Measurements from ENCODE around the gene ITPR3.

DNA sequence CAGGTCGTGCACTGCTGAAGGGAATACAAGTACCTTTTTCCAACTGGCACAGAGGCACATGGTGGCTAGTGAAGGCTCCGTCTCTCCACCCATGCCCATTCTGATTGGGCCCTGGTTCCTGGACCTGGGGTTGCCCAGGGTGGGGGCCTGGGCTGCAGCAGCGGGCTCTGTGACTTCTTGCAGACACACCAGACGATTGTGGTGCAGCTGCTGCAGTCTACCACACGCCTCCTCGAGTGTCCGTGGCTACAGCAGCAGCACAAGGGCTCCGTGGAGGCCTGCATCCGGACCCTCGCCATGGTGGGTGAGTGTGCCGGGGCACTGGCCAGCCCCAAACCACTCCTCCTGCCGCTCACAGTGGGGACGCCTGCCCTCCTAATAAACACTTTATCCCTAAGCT, 61.2 kb downstream of the ITPR3 start:
- TF ChIP-seq EP300 (IDR thresholded peaks at IDR 0.05; ENCODE audit: low read depth) (no peak), POLR2A (IDR thresholded peaks at IDR 0.05) (no peak)
- TF ChIP-seq, protein P1, sequence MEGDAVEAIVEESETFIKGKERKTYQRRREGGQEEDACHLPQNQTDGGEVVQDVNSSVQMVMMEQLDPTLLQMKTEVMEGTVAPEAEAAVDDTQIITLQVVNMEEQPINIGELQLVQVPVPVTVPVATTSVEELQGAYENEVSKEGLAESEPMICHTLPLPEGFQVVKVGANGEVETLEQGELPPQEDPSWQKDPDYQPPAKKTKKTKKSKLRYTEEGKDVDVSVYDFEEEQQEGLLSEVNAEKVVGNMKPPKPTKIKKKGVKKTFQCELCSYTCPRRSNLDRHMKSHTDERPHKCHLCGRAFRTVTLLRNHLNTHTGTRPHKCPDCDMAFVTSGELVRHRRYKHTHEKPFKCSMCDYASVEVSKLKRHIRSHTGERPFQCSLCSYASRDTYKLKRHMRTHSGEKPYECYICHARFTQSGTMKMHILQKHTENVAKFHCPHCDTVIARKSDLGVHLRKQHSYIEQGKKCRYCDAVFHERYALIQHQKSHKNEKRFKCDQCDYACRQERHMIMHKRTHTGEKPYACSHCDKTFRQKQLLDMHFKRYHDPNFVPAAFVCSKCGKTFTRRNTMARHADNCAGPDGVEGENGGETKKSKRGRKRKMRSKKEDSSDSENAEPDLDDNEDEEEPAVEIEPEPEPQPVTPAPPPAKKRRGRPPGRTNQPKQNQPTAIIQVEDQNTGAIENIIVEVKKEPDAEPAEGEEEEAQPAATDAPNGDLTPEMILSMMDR (IDR thresholded peaks at IDR 0.05): no peak

Data from transverse colon (tissue), 3 donors.